ENCODE results near the gene CT47B1. TPM values are rescaled to one million over a fixed set of nuclear protein-coding genes. Genes with fewer than 3 reads are reported as not detected.
"Not testable (repeated sequence)": the region's sequence is repeated elsewhere in the genome, so short reads cannot be mapped to it uniquely, and the experiment has no call there.

CT47B1 gene
- total RNA-seq, 1 experiment from 2014 or later, result not detected

DNA sequence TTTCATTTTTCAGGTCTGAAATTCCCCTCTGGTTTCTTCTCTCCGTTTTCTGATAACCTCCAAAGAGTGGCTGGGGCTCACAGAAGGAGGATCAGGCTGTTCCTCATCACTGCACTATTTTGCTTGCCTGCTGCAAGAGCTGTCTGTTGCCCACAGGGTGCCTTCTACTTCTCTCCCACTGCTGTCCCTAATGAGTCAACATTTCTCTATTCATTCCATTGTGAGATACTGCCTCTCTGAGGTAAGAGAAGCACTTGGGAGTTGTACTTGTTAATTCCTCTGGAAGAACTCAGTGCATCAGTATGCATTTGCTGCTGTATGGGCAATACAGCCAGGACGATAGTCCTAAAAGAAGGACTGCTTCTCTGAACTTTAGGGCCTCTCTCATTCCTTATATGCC lies 34.8 kb downstream of the CT47B1 start:
- Histone ChIP-seq H3K27me3 (ENCODE audit: insufficient read depth, low read length) (no peaks in the 10 kb centered on the region), H3K4me2 (ENCODE audit: low read length) (no peak overlapping the region), H4K20me1 (ENCODE audit: insufficient read depth) (no peaks in the 10 kb centered on the region), H3K9me2 (ENCODE audit: insufficient read depth) (no peaks in the 10 kb centered on the region), H3K4me3 (replicated peaks in 1 of 2; ENCODE audit: low read depth in 1 of 2, low read length in 2 of 2) (no peak overlapping the region), H2AFZ (ENCODE audit: low read depth, low read length, poor library complexity, severe bottlenecking) (no peak overlapping the region), H3K27ac (ENCODE audit: low read depth, low read length) (no peak overlapping the region), H3K9ac (ENCODE audit: low read length) (no peak overlapping the region), H3K36me3 (ENCODE audit: control insufficient read depth in 1 of 2, insufficient read depth in 2 of 2, low read length in 2 of 2) (no peaks in the 10 kb centered on the region), H3K4me1 (ENCODE audit: control insufficient read depth in 1 of 2, insufficient read depth in 2 of 2, low read length in 2 of 2) (0 out of 4 replicates have a peak, but pooled peaks cover 0 to 4% of the 10 kb centered on the region in 2 experiments), H3K9me3 (ENCODE audit: control insufficient read depth in 1 of 2, insufficient read depth in 1 of 2, low read depth in 1 of 2, low read length in 2 of 2) (no peaks in the 10 kb centered on the region), H3K79me2 (ENCODE audit: insufficient read depth, low read length) (no peaks in the 10 kb centered on the region)
- intact Hi-C loops (cut with micrococcal nuclease), result no loop called here
- RAD21 ChIA-PET (ENCODE audit: low non-redundant PET in 1 of 2, low total read pairs in 2 of 2, uncharacterized antibody in 2 of 2, unreplicated experiment in 2 of 2), result no interaction called here
- POLR2A ChIA-PET, result no interaction called here
- no TSS peak for BruUV-seq (replicated peaks)
- DNase-seq (ENCODE audit: low read depth, low spot score), result no peak
- CTCF ChIA-PET, result no interaction called here
- TF ChIP-seq EZH2 (IDR thresholded peaks at IDR 0.05) (no peak), RAD21 (IDR thresholded peaks at IDR 0.05; ENCODE audit: low read depth) (0 out of 2 replicates have a peak, but pooled peaks have one; percentile 5)
- ATAC-seq, result no peak

DNA sequence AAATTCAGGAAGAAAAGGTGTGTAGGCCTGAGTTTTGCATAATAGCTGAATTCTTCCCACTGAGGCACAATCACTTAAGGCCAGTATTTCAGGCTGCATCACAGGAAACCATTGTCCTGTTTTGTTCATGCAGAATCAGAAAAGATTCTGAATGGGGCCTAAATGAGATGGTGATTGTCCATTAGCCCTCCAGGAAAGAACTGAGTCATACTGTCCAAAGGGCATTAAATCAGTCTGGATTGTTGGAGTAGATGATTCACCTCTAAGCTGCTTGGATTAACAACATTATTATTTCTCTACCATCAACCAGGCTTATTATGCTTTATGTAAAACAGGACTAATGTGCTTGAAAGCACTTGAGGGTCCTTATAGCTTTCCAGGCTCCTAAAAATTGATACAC lies 36.2 kb downstream of the CT47B1 start:
- no peaks in the 10 kb centered on the region for H3K36me3 ChIP-seq (ENCODE audit: control insufficient read depth in 1 of 2, insufficient read depth in 2 of 2, low read length in 2 of 2)
- POLR2A ChIA-PET, result no interaction called here
- TF ChIP-seq EGR1 (IDR thresholded peaks at IDR 0.05; ENCODE audit: low read depth), result no peak
- no peak for TF ChIP-seq ZNF274 (IDR thresholded peaks at IDR 0.05; ENCODE audit: low read depth, low read length)
- no peak overlapping the region for H2AFZ ChIP-seq (ENCODE audit: low read depth, low read length, poor library complexity, severe bottlenecking)
- RAD21 ChIA-PET (ENCODE audit: low non-redundant PET in 1 of 2, low total read pairs in 2 of 2, uncharacterized antibody in 2 of 2, unreplicated experiment in 2 of 2), result no interaction called here
- H3K79me2 ChIP-seq (ENCODE audit: insufficient read depth, low read length), result no peaks in the 10 kb centered on the region
- no peak overlapping the region for H3K4me2 ChIP-seq (ENCODE audit: low read length)
- H3K27me3 ChIP-seq (ENCODE audit: insufficient read depth, low read length), result no peaks in the 10 kb centered on the region
- BruUV-seq (replicated peaks), result no TSS peak
- intact Hi-C loops (cut with micrococcal nuclease), result no loop called here
- H4K20me1 ChIP-seq (ENCODE audit: insufficient read depth), result no peaks in the 10 kb centered on the region
- H3K9me3 ChIP-seq (ENCODE audit: control insufficient read depth in 1 of 2, insufficient read depth in 1 of 2, low read depth in 1 of 2, low read length in 2 of 2), result no peaks in the 10 kb centered on the region
- H3K9me2 ChIP-seq (ENCODE audit: insufficient read depth), result no peaks in the 10 kb centered on the region
- no peak for DNase-seq (ENCODE audit: low read depth, low spot score)
- H3K9ac ChIP-seq (ENCODE audit: low read length), result no peak overlapping the region
- no peak overlapping the region for H3K27ac ChIP-seq (ENCODE audit: low read depth, low read length)
- H3K4me3 ChIP-seq (replicated peaks in 1 of 2; ENCODE audit: low read depth in 1 of 2, low read length in 2 of 2), result no peak overlapping the region
- ATAC-seq, result no peak
- H3K4me1 ChIP-seq (ENCODE audit: control insufficient read depth in 1 of 2, insufficient read depth in 2 of 2, low read length in 2 of 2), result 0 out of 4 replicates have a peak, but pooled peaks cover 0 to 4% of the 10 kb centered on the region in 2 experiments
- CTCF ChIA-PET, result no interaction called here

DNA sequence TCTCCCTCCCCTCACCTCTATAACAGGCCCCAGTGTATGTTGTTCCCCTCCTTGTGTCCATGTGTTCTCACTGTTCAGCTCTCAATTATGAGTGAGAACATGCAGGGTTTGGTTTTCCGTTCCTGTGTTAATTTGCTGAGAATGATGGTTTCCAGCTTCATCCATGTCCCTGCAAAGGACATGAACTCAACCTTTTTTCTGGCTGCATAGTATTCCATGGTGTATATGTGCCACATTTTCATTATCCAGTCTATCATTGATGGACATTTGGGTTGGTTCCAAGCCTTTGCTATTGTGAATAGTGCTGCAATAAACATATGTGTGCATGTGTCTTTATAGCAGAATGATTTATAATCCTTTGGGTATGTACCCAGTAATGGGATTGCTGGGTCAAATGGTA lies 48.5 kb downstream of the CT47B1 start:
- H3K9me2 ChIP-seq (ENCODE audit: insufficient read depth); H3K9ac ChIP-seq (ENCODE audit: low read length); ATAC-seq; POLR2A ChIA-PET; BruUV-seq (replicated peaks); H2AFZ ChIP-seq (ENCODE audit: low read depth, low read length, poor library complexity, severe bottlenecking); H3K4me1 ChIP-seq (ENCODE audit: control insufficient read depth in 1 of 2, insufficient read depth in 2 of 2, low read length in 2 of 2); H3K4me3 ChIP-seq (replicated peaks in 1 of 2; ENCODE audit: low read depth in 1 of 2, low read length in 2 of 2); intact Hi-C loops (cut with micrococcal nuclease); RAD21 ChIA-PET (ENCODE audit: low non-redundant PET in 1 of 2, low total read pairs in 2 of 2, uncharacterized antibody in 2 of 2, unreplicated experiment in 2 of 2); H3K9me3 ChIP-seq (ENCODE audit: control insufficient read depth in 1 of 2, insufficient read depth in 1 of 2, low read depth in 1 of 2, low read length in 2 of 2); DNase-seq (ENCODE audit: low read depth, low spot score); CTCF ChIA-PET; H3K36me3 ChIP-seq (ENCODE audit: control insufficient read depth in 1 of 2, insufficient read depth in 2 of 2, low read length in 2 of 2); H3K27me3 ChIP-seq (ENCODE audit: insufficient read depth, low read length); H4K20me1 ChIP-seq (ENCODE audit: insufficient read depth); H3K79me2 ChIP-seq (ENCODE audit: insufficient read depth, low read length); H3K27ac ChIP-seq (ENCODE audit: low read depth, low read length); H3K4me2 ChIP-seq (ENCODE audit: low read length): not testable (repeated sequence)

Measured in HCT116 (cell line).